IPS DF 6.9 (cell line): Measurements from ENCODE around the gene MCEE.

Experiments
- DNase-seq: peaks from one replicate; pipeline ENCODE4 v3.0.0-alpha.2; 2013; ENCODE audit warnings: low read depth, low spot score
- H3K27ac ChIP-seq: one replicate; pipeline ENCODE4 v1.5.1; 2013; ENCODE audit warnings: low read length, control low read depth
- H3K27me3 ChIP-seq: 2 replicates; pipeline ENCODE4 v1.6.1; 2013; ENCODE audit warnings: mild to moderate bottlenecking, low read length; ENCODE audit not compliant: control insufficient read depth, insufficient read depth
- H3K36me3 ChIP-seq: 2 replicates; pipeline ENCODE4 v1.6.1; 2013; ENCODE audit warnings: low read length; ENCODE audit not compliant: control insufficient read depth, insufficient read depth
- H3K4me1 ChIP-seq: 2 replicates; pipeline ENCODE4 v1.6.1; 2013; ENCODE audit warnings: low read length; ENCODE audit not compliant: control insufficient read depth, insufficient read depth
- H3K4me3 ChIP-seq: 2 replicates; pipeline ENCODE4 v1.5.1; 2013; ENCODE audit warnings: mild to moderate bottlenecking, low read length
- H3K9me3 ChIP-seq: 2 replicates; pipeline ENCODE4 v1.6.1; 2013; ENCODE audit warnings: low read length, inconsistent platforms; ENCODE audit not compliant: control insufficient read depth, insufficient read depth
- WGBS: extraction: QIAGEN DNeasy Blood & Tissue Kit; methylation state at CpG from one replicate; pipeline ENCODE4 v1.1.7; 2013; ENCODE audit warnings: mixed read lengths, missing lambda C conversion rate; ENCODE audit not compliant: insufficient read length, insufficient coverage; 5-methylcytosine and 5-hydroxymethylcytosine counted together

Gene MCEE

DNA sequence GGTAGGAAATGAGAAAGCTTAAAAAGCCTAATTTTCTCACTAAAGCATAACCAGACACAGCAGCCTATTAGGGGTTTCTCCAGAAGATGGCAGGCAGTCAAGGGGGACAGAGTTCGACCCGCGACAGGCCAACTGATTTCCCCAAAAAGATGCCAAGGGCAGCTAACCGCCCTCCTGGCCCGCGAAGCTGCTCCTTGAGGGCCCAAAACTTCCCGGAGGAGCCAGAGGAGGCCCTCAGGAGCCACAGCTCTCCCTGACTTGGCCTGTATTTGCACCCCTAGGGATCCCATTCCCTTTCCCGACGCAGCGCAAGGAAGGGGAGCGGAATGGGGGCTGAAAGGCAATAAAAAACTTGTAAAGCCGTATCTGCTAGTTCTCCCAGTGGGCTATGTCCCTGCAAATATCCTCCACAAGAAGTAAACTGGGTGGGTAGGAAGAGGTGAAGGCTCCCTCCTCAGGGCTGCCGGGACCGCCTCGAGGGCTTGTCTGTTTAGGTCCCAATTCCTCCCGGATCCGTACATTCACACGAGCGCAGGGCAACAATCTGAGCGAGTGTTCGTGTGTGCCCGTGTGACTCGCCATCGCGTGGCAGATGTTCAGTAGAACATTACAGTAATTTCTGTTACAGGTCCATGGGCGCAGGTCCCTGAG is 62.3 kb downstream of the MCEE start:
- no peak for DNase-seq
- H3K27ac ChIP-seq, result no peak overlapping the region
- H3K36me3 ChIP-seq, result peaks cover 3% of the 10 kb centered on the region
- peak overlapping the region; percentile 73 for H3K4me3 ChIP-seq
- H3K9me3 ChIP-seq, result no peaks in the 10 kb centered on the region
- no CpG with 5 or more reads among the region's 26 CpGs for WGBS
- no peaks in the 10 kb centered on the region for H3K4me1 ChIP-seq
- no peaks in the 10 kb centered on the region for H3K27me3 ChIP-seq

DNA sequence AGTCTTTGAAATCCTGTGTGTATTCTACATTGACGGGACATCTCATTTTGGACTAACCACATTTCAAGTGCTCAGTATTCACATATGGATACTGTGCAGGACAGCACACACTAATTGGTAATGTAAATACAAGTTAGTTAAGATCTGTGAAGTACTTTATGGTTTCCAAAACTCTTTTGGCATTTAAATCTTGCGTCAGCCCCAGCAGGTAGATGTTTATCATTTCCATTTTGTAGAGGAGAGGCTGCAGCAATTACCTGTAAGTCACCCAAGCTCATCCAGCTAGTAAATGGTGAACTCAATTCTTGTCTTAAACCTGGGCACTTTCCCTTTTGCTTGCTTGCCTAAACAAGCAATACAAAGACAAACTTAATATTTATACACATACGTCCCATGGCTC is 63.2 kb downstream of the MCEE start:
- DNase-seq, result no peak
- Histone ChIP-seq H3K36me3 (no peaks in the 10 kb centered on the region), H3K27me3 (no peaks in the 10 kb centered on the region), H3K27ac (no peak overlapping the region), H3K4me1 (no peaks in the 10 kb centered on the region), H3K4me3 (no peak overlapping the region), H3K9me3 (no peaks in the 10 kb centered on the region)
- WGBS, result no CpG with 5 or more reads among the region's 3 CpGs

DNA sequence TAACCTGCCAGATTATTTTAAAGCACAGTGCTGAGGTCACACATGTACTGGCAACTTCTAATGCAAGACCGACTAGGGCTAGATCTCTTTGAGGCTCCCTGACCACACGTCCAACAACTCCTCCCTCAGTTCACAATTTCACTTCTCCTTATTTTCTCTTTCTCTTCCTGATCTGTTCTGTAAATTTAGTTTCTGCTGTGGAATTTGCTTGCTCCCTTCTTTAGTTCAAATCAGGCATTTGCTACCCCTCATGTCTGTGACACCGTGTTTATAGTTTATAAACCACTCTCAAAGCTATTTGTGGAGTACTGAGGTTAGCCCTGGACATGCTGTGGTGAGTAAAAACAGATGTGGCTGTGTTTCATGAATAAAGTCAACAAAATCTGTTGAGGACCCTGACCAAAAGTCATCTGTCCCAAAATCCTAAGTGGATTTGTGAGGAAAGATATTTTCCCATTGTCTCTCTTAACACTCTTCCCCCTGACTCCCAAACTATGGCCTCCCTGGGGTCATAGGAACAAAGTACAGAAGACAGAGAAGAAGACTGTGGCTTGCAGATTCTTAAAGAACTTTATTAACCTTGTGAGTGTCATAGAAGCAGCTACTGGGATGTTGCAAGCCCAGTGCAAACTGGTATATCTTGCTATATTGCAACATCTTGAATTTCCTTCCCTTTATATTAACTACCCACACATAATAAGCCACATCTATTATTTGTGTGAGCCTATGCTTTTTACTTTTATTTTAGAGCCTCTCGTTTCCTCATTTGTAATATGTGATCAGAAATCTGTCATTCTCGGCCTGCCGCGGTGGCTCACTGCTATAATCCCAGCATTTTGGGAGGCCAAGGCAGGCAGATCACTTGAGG is 65.0 kb downstream of the MCEE start:
- no peaks in the 10 kb centered on the region for H3K36me3 ChIP-seq
- H3K9me3 ChIP-seq, result no peaks in the 10 kb centered on the region
- no peaks in the 10 kb centered on the region for H3K4me1 ChIP-seq
- no CpG with 5 or more reads among the region's 7 CpGs for WGBS
- no peak for DNase-seq
- no peaks in the 10 kb centered on the region for H3K27me3 ChIP-seq
- no peak overlapping the region for H3K27ac ChIP-seq
- H3K4me3 ChIP-seq, result no peak overlapping the region

DNA sequence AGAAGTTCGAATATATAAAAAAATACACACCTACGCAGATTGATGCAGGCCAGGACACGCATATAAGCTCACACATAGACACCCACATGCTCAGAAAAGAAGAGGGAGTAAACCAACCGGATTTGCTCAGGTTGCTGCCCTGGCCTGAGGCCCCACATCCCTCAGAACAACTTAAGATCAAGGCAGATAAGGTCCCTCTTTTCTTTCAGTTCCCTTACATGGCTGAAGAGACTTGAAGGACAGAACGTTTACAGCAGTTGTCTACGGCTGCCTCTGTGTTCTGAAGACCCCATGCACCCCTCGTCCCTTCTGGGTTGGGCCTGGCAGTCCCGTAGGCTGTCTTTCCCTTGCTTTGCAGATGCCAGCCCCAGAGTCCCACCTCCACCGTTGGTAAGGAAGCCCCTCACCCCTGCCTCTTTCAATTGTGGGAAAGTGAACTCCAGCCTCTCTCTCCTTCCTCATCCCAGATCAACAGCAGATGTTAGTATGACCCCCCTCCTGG is 65.9 kb downstream of the MCEE start:
- WGBS, result no CpG with 5 or more reads among the region's 9 CpGs
- no peak overlapping the region for H3K27ac ChIP-seq
- H3K4me1 ChIP-seq, result no peaks in the 10 kb centered on the region
- no peaks in the 10 kb centered on the region for H3K27me3 ChIP-seq
- H3K9me3 ChIP-seq, result no peaks in the 10 kb centered on the region
- no peaks in the 10 kb centered on the region for H3K36me3 ChIP-seq
- H3K4me3 ChIP-seq, result no peak overlapping the region
- DNase-seq, result no peak

DNA sequence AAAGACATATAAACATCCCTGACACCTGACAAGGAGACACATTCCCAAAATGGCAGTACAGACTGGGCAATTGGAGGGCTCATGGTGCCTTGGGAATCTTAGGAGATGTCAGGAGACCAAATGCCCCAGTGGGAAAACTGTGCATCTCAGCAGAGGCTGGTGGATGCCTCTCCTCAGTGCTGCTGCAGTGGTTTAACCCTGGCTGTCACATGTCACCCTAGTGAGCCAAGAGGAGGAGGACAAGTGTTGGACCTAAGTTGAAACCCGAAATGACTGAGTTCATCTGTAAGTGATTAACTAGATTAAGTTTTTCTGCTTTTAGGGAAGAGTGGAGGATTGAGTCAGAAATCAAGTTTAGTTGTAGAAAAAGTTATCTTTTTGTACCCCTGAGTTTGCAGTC is 66.8 kb downstream of the MCEE start:
- Histone ChIP-seq H3K4me1 (no peaks in the 10 kb centered on the region), H3K36me3 (no peaks in the 10 kb centered on the region), H3K27me3 (no peaks in the 10 kb centered on the region), H3K9me3 (no peaks in the 10 kb centered on the region), H3K27ac (no peak overlapping the region), H3K4me3 (no peak overlapping the region)
- no CpG with 5 or more reads among the region's 1 CpG for WGBS
- DNase-seq, result no peak

DNA sequence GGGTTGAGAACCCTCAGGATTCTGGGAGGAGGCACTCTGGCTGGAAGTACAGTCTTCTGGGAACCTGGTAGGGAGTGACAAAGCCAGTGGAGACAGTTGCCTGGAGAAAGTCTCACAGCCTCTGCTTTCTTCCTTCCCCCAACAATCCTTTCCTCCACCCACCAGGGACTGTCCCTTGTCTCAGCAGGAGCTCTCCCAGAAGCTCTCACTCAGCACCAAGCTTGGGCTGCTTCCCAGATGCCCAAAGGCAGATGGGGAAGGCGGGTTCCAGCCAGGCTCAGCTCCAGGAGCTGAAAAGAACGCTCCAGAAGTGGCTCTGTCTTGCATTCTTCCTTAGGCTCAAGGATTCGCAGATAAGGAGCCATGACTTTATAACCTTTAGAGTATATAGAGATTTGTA is 69.2 kb downstream of the MCEE start:
- no peak overlapping the region for H3K27ac ChIP-seq
- WGBS, result no CpG with 5 or more reads among the region's 3 CpGs
- DNase-seq, result no peak
- H3K9me3 ChIP-seq, result no peaks in the 10 kb centered on the region
- no peaks in the 10 kb centered on the region for H3K36me3 ChIP-seq
- no peaks in the 10 kb centered on the region for H3K27me3 ChIP-seq
- H3K4me3 ChIP-seq, result no peak overlapping the region
- no peaks in the 10 kb centered on the region for H3K4me1 ChIP-seq

DNA sequence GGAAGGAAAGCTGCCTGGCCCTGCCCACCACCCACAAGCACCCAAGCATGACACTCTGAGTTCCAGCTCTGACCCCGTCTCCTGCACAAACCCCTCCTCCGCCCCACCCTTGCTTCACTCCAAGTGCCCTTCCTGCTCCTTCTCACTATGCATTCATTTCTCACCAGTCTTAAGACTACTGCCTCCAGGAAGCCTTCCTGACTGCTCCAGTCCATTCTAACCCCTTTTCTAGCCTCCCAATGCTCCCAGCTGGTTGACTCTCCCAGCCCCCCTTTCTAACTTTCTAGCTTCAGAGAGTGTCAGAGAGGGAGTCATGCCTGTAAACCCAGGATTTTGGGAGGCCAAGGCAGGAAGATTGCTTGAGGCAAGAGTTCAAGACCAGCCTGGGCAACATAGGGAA is 69.8 kb downstream of the MCEE start:
- Histone ChIP-seq H3K4me1 (no peaks in the 10 kb centered on the region), H3K27ac (no peak overlapping the region), H3K4me3 (no peak overlapping the region), H3K36me3 (no peaks in the 10 kb centered on the region), H3K27me3 (no peaks in the 10 kb centered on the region), H3K9me3 (no peaks in the 10 kb centered on the region)
- WGBS, result no CpG with 5 or more reads among the region's 2 CpGs
- no peak for DNase-seq
